Chondrocyte (in vitro differentiated cells): ENCODE measurements around the gene CTSS. TPM values are rescaled to one million over a fixed set of nuclear protein-coding genes. Genes with fewer than 3 reads are reported as not detected.

Experiments
- DNase-seq: peaks from one replicate; pipeline ENCODE4 v3.0.0; 2021; ENCODE audit warnings: mixed read lengths, low spot score
- H3K27ac Mint-ChIP-seq: one replicate; pipeline ENCODE4 v1.8.0; 2021; ENCODE audit warnings: mild to moderate bottlenecking, moderate library complexity, mixed read lengths; ENCODE audit not compliant: unreplicated experiment
- H3K27me3 Mint-ChIP-seq: 2 replicates; pipeline ENCODE4 v1.8.0; 2021; ENCODE audit warnings: low read depth, mixed read lengths
- H3K36me3 Mint-ChIP-seq: 2 replicates; pipeline ENCODE4 v1.8.0; 2021; ENCODE audit warnings: low read depth, mixed read lengths
- H3K4me1 Mint-ChIP-seq: 2 replicates; pipeline ENCODE4 v1.8.0; 2021; ENCODE audit warnings: low read depth, mild to moderate bottlenecking, mixed read lengths
- H3K4me3 Mint-ChIP-seq: one replicate; pipeline ENCODE4 v1.8.0; 2021; ENCODE audit warnings: mild to moderate bottlenecking, moderate library complexity, mixed read lengths; ENCODE audit not compliant: unreplicated experiment
- H3K9me3 Mint-ChIP-seq: 2 replicates; pipeline ENCODE4 v1.8.0; 2021; ENCODE audit warnings: low read depth, mixed read lengths
- total RNA-seq: library from RNA; stranded (reverse); gene quantifications from 3 replicates; pipeline ENCODE4 v1.2.1, GENCODE V29; 2021
- TF ChIP-seq, protein P1 (sequence below): fragments of 200-600 bp; sonication (generic); IDR thresholded peaks from 2 replicates; pipeline ENCODE4 v1.5.0; 2021; ENCODE audit warnings: antibody characterized with exemption, mild to moderate bottlenecking, moderate library complexity

Gene CTSS
- total RNA-seq, 1 donor from 2014 or later = 1.5 TPM

DNA sequence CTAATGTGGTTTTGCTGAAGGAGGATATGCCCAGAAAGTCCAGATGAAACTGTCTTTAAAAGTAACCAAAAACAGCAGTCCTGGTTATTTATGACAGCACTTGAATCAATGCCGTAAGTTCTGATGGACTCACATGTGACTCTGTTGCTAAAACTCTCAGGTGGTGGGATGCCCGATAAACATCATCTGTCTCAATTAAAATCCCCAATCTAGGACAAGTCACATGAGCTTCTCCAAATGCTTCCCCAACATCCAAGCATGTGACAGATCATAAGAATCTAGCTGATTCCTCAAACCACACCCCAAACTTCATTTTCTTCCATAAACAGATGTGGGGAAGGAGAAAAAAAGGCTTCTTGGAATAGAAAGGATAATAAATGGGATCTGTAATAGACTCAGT lies 43.3 kb upstream of the CTSS start:
- no peak overlapping the region for H3K4me3 Mint-ChIP-seq
- H3K27ac Mint-ChIP-seq = no peak overlapping the region
- no peaks in the 10 kb centered on the region for H3K27me3 Mint-ChIP-seq
- H3K4me1 Mint-ChIP-seq = peaks cover 27% of the 10 kb centered on the region
- DNase-seq = no peak
- no peaks in the 10 kb centered on the region for H3K9me3 Mint-ChIP-seq
- TF ChIP-seq, protein P1, sequence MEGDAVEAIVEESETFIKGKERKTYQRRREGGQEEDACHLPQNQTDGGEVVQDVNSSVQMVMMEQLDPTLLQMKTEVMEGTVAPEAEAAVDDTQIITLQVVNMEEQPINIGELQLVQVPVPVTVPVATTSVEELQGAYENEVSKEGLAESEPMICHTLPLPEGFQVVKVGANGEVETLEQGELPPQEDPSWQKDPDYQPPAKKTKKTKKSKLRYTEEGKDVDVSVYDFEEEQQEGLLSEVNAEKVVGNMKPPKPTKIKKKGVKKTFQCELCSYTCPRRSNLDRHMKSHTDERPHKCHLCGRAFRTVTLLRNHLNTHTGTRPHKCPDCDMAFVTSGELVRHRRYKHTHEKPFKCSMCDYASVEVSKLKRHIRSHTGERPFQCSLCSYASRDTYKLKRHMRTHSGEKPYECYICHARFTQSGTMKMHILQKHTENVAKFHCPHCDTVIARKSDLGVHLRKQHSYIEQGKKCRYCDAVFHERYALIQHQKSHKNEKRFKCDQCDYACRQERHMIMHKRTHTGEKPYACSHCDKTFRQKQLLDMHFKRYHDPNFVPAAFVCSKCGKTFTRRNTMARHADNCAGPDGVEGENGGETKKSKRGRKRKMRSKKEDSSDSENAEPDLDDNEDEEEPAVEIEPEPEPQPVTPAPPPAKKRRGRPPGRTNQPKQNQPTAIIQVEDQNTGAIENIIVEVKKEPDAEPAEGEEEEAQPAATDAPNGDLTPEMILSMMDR = no peak
- peaks cover 4% of the 10 kb centered on the region for H3K36me3 Mint-ChIP-seq

DNA sequence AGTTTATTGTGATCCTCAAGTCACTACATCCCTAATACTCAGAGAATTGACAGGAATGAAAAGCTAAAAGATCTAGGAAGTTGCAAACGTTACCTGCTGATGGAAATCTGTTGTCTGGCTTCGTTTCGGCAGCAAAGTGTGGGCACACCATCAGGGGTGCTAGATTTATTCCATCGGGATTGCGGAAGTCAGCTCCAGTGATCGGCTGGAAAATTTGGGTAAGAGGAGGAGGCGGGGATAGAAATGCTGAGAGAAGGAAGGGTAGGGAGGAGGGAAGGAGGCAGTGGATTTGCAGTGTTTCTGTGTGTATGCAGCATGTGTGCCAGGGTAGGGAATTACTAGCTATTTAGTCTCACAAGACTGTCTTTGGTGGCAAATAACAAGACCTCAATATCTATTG lies 42.5 kb upstream of the CTSS start, which contains the start of gene CTSK:
Gene CTSK, minus strand, starts transcription at position 140 of the 400 bp plus-strand sequence. CDS start 1,455 bp downstream, outside the sequence.
- Mint-ChIP-seq H3K36me3 (peaks cover 6% of the 10 kb centered on the region), H3K27ac (no peak within 1 kb of the TSS), H3K4me1 (peaks cover 27% of the 10 kb centered on the region), H3K9me3 (no peaks in the 10 kb centered on the region), H3K4me3 (peak within 1 kb of the TSS; percentile 14), H3K27me3 (no peaks in the 10 kb centered on the region)
- TF ChIP-seq, protein P1 = no peak
- no peak for DNase-seq

DNA sequence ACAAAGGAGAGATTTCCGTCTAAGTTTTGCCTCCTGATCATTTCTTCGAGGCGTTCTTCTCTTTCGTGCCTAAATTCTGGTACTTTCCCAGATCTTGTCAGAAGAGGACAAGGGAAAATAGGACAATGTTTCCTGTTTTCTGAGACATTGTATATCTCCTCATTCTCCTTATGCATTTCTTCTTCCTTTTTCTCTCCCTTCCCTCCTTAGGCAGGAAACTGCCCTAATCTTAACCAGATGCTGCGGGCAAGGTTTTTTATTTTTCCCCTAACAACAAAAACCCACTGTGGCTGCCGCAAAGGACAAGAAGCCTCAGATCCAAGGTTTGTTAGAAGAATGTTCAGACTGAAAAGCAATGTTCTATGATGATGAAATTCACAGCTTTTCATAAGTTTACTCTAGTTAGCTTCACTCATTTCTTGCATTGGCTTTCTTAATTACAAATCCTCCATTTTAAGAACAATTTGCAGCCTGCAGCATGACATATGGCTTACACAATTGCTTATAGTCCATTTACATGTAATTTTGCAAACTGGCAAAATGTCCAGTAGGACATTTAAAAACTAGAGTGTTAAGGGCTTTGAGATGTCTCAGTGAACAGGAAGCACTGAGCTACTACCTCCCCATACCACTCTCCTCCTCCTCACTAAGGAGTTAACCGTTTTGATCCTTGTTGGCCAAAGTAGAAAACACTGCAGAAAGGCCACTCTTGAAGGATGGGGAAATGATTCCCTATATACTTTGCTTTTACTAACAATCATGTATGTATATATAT lies 41.9 kb upstream of the CTSS start:
- DNase-seq = no peak
- Mint-ChIP-seq H3K27ac (no peak overlapping the region), H3K4me1 (peaks cover 27% of the 10 kb centered on the region), H3K9me3 (no peaks in the 10 kb centered on the region), H3K36me3 (peaks cover 8% of the 10 kb centered on the region), H3K4me3 (no peak overlapping the region), H3K27me3 (no peaks in the 10 kb centered on the region)
- TF ChIP-seq, protein P1 = no peak

DNA sequence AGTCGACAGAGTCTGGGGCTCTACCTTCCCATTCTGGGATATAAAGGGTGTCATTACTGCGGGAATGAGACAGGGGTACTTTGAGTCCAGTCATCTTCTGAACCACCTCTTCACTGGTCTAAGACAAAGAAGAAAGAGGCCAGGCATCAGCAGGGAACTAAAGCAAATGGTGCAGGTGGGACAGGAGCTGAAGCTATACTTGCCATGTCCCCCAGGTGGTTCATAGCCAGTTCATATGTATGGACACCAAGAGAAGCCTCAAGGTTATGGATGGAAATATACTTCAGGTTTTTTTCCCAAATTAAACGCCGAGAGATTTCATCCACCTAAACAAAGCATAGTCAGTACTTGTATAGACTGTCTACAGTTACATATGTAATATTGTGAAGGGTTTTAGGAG lies 40.3 kb upstream of the CTSS start:
- no peak overlapping the region for H3K27ac Mint-ChIP-seq
- no peak overlapping the region for H3K4me3 Mint-ChIP-seq
- DNase-seq = no peak
- TF ChIP-seq, protein P1 = no peak
- H3K9me3 Mint-ChIP-seq = no peaks in the 10 kb centered on the region
- H3K36me3 Mint-ChIP-seq = peaks cover 8% of the 10 kb centered on the region
- peaks cover 27% of the 10 kb centered on the region for H3K4me1 Mint-ChIP-seq
- H3K27me3 Mint-ChIP-seq = no peaks in the 10 kb centered on the region

DNA sequence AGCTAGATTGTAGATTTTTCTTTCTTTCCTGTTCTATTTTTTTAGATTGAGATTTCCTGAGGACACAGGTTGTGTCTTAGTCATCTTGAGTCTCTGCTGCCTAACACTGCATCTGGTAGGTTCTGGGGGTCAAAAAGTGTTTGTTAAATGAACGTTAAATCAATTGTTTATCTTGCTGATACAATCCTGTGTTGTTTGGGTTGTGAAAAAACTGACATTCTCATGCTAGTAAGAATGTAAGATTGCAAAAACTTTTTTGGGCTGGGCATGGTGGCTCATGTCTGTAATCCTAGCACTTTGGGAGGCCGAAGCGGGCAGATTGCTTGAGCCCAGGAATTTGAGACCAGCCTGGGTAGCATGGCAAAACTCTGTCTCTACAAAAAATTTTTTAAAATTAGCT lies 39.1 kb upstream of the CTSS start:
- no peak overlapping the region for H3K4me3 Mint-ChIP-seq
- no peak for DNase-seq
- H3K9me3 Mint-ChIP-seq = no peaks in the 10 kb centered on the region
- peaks cover 25% of the 10 kb centered on the region for H3K4me1 Mint-ChIP-seq
- no peak overlapping the region for H3K27ac Mint-ChIP-seq
- no peaks in the 10 kb centered on the region for H3K27me3 Mint-ChIP-seq
- H3K36me3 Mint-ChIP-seq = peaks cover 10% of the 10 kb centered on the region
- TF ChIP-seq, protein P1 = no peak
